ENCODE measurements around the gene GAGE1.
"Not testable (repeated sequence)": the region's sequence is repeated elsewhere in the genome, so short reads cannot be mapped to it uniquely, and the experiment has no call there.

GAGE1 gene, protein sequence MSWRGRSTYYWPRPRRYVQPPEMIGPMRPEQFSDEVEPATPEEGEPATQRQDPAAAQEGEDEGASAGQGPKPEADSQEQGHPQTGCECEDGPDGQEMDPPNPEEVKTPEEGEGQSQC

GRCh38 chrX:49598720-49599119, at the start of gene GAGE1:
TSS of gene GAGE1 (plus strand) at chrX:49599020. CDS start at chrX:49600175, 1,155 bp downstream.
- DNase-seq: not testable (repeated sequence)

DNA sequence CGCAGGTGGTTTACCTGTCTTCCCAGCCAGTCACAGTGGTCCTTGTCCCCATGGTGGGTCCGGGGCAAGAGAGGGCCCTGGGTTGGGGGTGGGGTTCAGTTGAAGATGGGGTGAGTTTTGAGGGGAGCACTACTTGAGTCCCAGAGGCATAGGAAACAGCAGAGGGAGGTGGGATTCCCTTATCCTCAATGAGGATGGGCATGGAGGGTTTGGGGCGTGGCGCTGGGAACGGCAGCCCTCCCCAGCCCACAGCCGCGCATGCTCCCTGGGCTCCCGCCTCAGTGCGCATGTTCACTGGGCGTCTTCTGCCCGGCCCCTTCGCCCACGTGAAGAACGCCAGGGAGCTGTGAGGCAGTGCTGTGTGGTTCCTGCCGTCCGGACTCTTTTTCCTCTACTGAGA, 47.8 kb upstream of the GAGE1 start, which contains the start of gene GAGE12E:
TSS of gene GAGE12E (plus strand) at position 301 of the 400 bp plus-strand sequence. CDS start 1,155 bp downstream, outside the sequence.
- DNase-seq: not testable (repeated sequence)

DNA sequence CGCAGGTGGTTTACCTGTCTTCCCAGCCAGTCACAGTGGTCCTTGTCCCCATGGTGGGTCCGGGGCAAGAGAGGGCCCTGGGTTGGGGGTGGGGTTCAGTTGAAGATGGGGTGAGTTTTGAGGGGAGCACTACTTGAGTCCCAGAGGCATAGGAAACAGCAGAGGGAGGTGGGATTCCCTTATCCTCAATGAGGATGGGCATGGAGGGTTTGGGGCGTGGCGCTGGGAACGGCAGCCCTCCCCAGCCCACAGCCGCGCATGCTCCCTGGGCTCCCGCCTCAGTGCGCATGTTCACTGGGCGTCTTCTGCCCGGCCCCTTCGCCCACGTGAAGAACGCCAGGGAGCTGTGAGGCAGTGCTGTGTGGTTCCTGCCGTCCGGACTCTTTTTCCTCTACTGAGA, 38.3 kb upstream of the GAGE1 start, which contains the start of gene GAGE12F:
TSS of gene GAGE12F (plus strand) at position 301 of the 400 bp plus-strand sequence. CDS start 1,155 bp downstream, outside the sequence.
- DNase-seq: not testable (repeated sequence)

DNA sequence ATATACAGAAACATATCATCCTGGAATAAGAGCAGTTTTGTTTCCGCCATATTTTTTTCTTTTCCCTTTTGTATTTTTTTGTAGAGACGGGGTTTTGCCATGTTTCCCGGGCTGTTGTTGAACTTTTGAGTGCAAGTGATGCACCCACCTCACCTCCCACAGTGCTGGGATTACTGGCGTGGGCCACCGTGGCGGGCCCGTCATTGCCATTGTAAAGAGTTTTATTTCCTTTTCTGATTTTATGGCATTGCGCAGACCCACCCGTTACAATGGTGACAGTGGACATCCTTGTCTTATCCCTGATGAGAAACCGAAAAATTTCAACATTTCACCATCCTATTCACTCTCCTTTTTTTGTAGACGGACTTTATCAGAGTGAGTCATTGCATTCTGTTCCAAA, 30.1 kb upstream of the GAGE1 start:
- DNase-seq: not testable (repeated sequence)

GRCh38 chrX:49569152-49569551, 29.7 kb upstream of the GAGE1 start:
- DNase-seq: not testable (repeated sequence)

GRCh38 chrX:49570100-49570499, 28.7 kb upstream of the GAGE1 start, which contains the start of gene GAGE12G:
TSS of gene GAGE12G (plus strand) at chrX:49570400. CDS start at chrX:49571555, 1,155 bp downstream.
- DNase-seq: not testable (repeated sequence)

DNA sequence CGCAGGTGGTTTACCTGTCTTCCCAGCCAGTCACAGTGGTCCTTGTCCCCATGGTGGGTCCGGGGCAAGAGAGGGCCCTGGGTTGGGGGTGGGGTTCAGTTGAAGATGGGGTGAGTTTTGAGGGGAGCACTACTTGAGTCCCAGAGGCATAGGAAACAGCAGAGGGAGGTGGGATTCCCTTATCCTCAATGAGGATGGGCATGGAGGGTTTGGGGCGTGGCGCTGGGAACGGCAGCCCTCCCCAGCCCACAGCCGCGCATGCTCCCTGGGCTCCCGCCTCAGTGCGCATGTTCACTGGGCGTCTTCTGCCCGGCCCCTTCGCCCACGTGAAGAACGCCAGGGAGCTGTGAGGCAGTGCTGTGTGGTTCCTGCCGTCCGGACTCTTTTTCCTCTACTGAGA, 19.2 kb upstream of the GAGE1 start, which contains the start of gene GAGE12H:
TSS of gene GAGE12H (plus strand) at position 301 of the 400 bp plus-strand sequence. CDS start 1,155 bp downstream, outside the sequence.
- DNase-seq: not testable (repeated sequence)

DNA sequence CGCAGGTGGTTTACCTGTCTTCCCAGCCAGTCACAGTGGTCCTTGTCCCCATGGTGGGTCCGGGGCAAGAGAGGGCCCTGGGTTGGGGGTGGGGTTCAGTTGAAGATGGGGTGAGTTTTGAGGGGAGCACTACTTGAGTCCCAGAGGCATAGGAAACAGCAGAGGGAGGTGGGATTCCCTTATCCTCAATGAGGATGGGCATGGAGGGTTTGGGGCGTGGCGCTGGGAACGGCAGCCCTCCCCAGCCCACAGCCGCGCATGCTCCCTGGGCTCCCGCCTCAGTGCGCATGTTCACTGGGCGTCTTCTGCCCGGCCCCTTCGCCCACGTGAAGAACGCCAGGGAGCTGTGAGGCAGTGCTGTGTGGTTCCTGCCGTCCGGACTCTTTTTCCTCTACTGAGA, 9.6 kb upstream of the GAGE1 start, which contains the start of gene GAGE2A:
TSS of gene GAGE2A (plus strand) at position 301 of the 400 bp plus-strand sequence. CDS start 1,155 bp downstream, outside the sequence.
- DNase-seq: not testable (repeated sequence)

DNA sequence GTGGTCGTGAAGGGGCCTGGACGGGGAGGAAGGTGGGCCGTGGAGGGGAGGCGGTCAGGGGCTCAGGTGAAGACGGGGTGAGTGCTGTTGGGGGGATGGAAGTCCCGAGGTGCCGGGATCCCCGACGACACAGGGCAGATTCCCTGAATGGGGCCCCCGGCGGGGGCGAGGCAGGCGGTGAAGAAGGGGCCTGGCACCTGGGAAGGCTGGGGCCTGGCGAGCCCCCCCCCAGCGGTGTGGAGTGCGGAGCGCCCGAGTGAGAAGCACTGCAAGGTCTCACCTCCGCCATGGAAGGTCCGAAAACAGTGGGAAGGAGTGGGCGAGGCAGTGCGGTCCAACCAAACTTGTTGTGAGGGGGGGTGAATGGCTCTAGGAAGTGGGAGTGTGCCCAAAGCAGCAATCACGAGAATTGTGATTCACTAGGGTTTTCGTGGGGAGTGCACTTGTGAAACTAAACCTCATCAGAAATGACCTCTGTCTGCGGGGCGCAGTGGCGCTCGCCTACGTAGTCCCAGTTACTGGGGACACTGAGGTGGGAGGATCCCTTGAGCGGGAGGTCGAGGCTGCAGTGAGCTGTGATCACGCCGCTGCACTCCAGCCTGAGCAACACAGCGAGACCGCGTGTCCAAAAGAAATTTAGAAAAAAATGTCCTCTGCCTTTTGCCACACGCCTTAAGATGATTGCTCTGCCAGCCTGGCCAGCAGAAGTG, 8.9 kb upstream of the GAGE1 start:
- DNase-seq: not testable (repeated sequence)

DNA sequence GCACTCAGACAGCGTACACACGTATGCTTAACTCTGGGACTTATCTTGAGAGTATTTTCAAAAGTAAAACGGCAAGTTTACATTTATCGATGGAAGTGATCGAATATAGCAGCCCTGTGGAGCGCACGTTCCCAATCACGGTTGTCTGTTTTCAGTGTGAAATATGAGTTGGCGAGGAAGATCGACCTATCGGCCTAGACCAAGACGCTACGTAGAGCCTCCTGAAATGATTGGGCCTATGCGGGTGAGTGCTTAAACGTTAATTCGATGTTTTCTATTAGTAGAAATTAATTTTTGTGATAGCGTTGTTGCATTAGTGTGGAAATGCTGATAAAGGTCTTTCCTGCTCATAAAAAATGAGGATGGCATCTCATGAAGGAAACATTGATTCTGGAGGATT, 8.3 kb upstream of the GAGE1 start:
- not testable (repeated sequence) for DNase-seq

DNA sequence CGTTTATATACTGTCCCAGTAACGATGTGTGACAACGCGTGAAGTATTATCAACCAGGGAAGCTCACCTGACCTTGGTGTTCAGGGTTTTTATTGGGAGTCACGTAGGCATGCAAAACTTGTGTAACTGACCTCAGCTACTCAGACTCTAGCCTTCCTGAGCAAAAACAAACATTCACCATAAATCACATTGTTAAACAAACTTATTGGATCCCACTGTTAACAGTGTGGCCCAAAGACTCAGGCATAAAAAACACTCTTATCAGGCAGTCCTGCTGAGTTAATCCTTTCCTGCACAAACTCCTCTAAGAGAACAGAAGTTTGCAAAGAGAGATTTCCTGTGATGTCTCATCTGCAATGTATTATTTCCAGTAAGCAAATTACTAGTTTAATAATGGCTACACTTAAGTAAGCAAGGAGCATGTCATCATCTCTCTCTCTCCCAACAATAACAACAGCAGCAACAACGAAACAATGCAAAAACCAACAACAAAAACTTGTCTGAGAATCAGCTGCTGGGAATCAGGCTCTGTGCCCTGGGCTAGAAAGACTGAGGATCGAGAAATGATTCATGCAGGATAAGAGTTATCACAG, 12.0 kb downstream of the GAGE1 start:
- no peak for DNase-seq

DNA sequence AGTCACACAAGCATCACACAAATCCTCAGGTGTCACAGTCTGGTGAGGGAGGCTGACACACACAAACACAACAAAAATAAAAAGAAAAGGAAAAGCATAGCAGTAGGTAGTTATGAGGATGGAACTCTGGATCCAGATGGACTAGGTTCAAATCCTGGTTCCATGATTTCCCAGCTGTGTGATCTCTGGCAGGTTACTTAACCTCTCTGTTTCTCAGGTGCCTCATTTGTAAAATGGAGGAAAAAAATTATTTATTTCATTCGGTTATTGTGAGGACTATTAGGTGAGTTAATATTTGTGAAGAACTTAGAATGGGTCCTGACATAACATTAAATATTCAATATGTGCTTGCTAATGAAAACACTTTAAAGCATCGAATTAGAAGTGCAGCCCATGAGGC, 19.8 kb downstream of the GAGE1 start:
- no peak for DNase-seq

- peak; percentile 9 for DNase-seq
Observed at GRCh38 chrX:49627086-49627777, 28.4 kb downstream of the GAGE1 start.

GRCh38 chrX:49644991-49645637, 46.3 kb downstream of the GAGE1 start:
- DNase-seq: no peak

GRCh38 chrX:49656533-49656932, 57.7 kb downstream of the GAGE1 start:
- DNase-seq: no peak

All from CD4-positive, alpha-beta T cell treated with Interleukin-10 for 1 hour (primary cell).